HG02852 (cell line): ENCODE measurements around the gene C2CD2.

Experiments
- ATAC-seq: cut with Tn5 transposase; IDR thresholded peaks from one replicate; pipeline ENCODE4 v1.9.1; 2021; ENCODE audit warnings: mild to moderate bottlenecking, moderate library complexity; ENCODE audit not compliant: unreplicated experiment

C2CD2 gene

GRCh38 chr21:41914965-41915364 lies 38.9 kb downstream of the C2CD2 start:
- ATAC-seq: no peak

- ATAC-seq: no peak
Measured at GRCh38 chr21:41914358-41914757, 39.5 kb downstream of the C2CD2 start.

GRCh38 chr21:41913230-41913629 lies 40.6 kb downstream of the C2CD2 start:
- no peak for ATAC-seq

- ATAC-seq: no peak
Measured at GRCh38 chr21:41908829-41909228, 45.0 kb downstream of the C2CD2 start.

GRCh38 chr21:41907496-41908258 lies 46.1 kb downstream of the C2CD2 start:
- no peak for ATAC-seq

GRCh38 chr21:41906770-41907169 lies 47.0 kb downstream of the C2CD2 start:
- ATAC-seq: no peak

GRCh38 chr21:41903559-41904351 lies 50.1 kb downstream of the C2CD2 start:
- no peak for ATAC-seq

- ATAC-seq: no peak
Measured at GRCh38 chr21:41902946-41903345, 50.9 kb downstream of the C2CD2 start.

GRCh38 chr21:41901782-41902181 lies 52.0 kb downstream of the C2CD2 start:
- no peak for ATAC-seq

GRCh38 chr21:41901099-41901498 lies 52.7 kb downstream of the C2CD2 start:
- no peak for ATAC-seq

- ATAC-seq: no peak
Measured at GRCh38 chr21:41900401-41900800, 53.4 kb downstream of the C2CD2 start.

- ATAC-seq: no peak
Measured at GRCh38 chr21:41899426-41900202, 54.2 kb downstream of the C2CD2 start.

GRCh38 chr21:41898998-41899397 lies 54.8 kb downstream of the C2CD2 start:
- ATAC-seq: no peak

GRCh38 chr21:41897700-41898099 lies 56.1 kb downstream of the C2CD2 start:
- ATAC-seq: no peak

- no peak for ATAC-seq
Measured at GRCh38 chr21:41897047-41897669, 56.7 kb downstream of the C2CD2 start.

- no peak for ATAC-seq
Measured at GRCh38 chr21:41895643-41896493, 58.0 kb downstream of the C2CD2 start.

- no peak for ATAC-seq
Measured at GRCh38 chr21:41894922-41895557, 58.8 kb downstream of the C2CD2 start.

- ATAC-seq: no peak
Measured at GRCh38 chr21:41894511-41894910, 59.3 kb downstream of the C2CD2 start.

- no peak for ATAC-seq
Measured at GRCh38 chr21:41892726-41893125, 61.1 kb downstream of the C2CD2 start.

GRCh38 chr21:41891132-41891531 lies 62.7 kb downstream of the C2CD2 start:
- ATAC-seq: no peak
